D721Med (cell line): ENCODE data around the gene TMEM207.

Source experiments
- DNase-seq: peaks from one replicate; pipeline ENCODE4 v3.0.0; 2011; ENCODE audit warnings: low spot score; ENCODE audit not compliant: insufficient read length
- FAIRE-seq: peaks from 2 replicates; lab custom pipeline; 2011; peaks lifted over from hg19 to GRCh38; lab: Jason Lieb, UNC
- CTCF ChIP-seq: IDR thresholded peaks from 2 replicates; pipeline ENCODE4 v1.5.1; 2012; ENCODE audit warnings: mild to moderate bottlenecking, control low read depth; ENCODE audit not compliant: insufficient read depth; ENCODE audit errors: missing control alignments

Gene TMEM207

GRCh38 chr3:190424478-190425439 is 24.9 kb downstream of the TMEM207 start:
- FAIRE-seq (peak; percentile 72), DNase-seq (no peak)
- TF ChIP-seq CTCF, result peak; percentile 72

- DNase-seq (no peak), FAIRE-seq (no peak)
- TF ChIP-seq CTCF, result no peak
Measured at GRCh38 chr3:190424108-190424477, 25.6 kb downstream of the TMEM207 start.

DNA sequence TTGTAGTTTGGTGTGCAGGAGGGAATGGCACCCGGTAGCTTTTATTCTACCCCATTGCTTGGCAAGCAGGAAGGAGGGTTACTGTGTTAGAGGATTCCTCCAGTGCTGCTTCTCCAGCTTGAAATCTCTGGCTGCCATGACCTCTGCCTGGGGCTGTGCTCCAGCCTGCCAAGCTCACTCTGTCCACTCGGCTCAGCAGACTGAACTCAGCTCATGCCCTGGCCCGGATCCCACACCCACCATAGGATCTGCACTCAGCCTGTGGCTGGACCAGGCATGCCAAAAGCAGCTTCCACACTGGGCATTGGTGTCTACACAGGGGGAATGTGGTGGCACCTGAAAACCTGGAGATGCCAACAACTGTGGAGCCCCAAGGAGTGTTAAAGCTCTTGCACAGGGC is 35.4 kb downstream of the TMEM207 start:
- TF ChIP-seq CTCF, result no peak
- no peak for DNase-seq
- no peak for FAIRE-seq

- DNase-seq (no peak), FAIRE-seq (no peak)
- TF ChIP-seq CTCF, result no peak
Measured at GRCh38 chr3:190404715-190405114, 45.0 kb downstream of the TMEM207 start.

DNA sequence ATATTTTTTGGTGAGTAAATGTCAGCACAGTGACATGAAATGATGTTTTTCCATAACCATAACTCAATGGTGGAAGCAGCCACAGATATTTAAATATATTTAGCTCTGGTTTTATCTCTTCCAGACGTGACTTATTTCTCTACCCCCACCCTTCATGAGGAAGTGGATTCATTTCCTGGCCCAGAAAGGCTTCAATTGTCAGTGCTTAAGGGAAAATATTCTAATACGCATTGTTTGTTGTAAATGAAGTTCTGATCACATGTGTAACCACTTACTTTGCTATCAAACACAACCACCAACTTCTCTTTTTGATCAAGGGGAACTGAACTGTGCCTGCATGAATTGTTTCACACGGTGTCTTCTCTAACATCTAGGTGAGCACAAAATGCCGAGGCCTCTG is 47.7 kb downstream of the TMEM207 start:
- TF ChIP-seq CTCF, result no peak
- no peak for FAIRE-seq
- DNase-seq, result no peak

DNA sequence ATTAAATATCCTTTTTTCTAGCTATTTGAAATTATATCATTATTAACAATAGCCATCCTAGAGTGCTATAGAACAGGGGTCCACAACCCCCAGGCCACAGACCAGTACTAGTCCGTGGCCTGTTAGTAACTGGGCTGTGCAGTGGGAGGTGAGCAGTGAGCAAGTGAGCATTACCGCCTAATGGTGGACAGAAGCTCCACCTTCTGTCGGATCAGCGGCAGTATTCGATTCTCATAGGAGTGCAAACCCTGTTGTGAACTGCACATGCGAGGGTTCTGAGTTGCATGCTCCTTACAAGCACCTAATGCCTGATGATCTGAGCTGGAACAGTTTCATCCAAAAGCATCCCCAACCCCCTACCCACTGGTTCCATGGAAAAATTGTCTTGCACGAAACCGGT is 50.0 kb downstream of the TMEM207 start:
- DNase-seq, result no peak
- TF ChIP-seq CTCF, result no peak
- no peak for FAIRE-seq

DNA sequence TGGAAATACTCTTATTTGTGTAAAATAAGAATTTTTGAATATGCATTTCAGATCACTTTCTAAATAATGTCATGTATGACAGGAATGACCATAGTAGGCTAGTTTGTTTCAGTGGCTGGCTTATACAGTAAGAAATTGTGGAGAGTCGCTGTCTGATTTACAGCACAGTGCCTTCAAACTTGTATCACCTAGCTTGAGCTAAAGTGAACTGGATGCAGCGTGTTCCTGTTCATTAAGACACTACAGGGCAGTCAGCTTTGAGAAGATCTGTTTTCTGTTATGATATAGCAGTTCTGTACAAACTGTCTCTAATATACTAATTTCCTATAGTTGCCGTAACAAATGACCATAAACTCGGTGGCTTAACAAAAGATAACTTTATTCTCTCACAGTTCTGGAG is 51.8 kb downstream of the TMEM207 start:
- DNase-seq, result no peak
- FAIRE-seq, result no peak
- no peak for TF ChIP-seq CTCF
